Liver (tissue), 9 donors: ENCODE measurements around the gene SMARCC2. TPM values are rescaled to one million over a fixed set of nuclear protein-coding genes. Genes with fewer than 3 reads are reported as not detected.
"Not testable (repeated sequence)": the region's sequence is repeated elsewhere in the genome, so short reads cannot be mapped to it uniquely, and the experiment has no call there.

Experiments used
- DNase-seq: peaks from one replicate; pipeline ENCODE4 v3.0.0-alpha.2; 2017; ENCODE audit warnings: low spot score
- H3K27ac ChIP-seq, 2 donors: one replicate each; pipeline ENCODE4 v1.7.0; 2013; ENCODE audit warnings: inconsistent platforms in 2 of 2, low read length in 2 of 2, control low read depth in 1 of 2, low read depth in 1 of 2, mild to moderate bottlenecking in 1 of 2
- H3K27me3 ChIP-seq, 4 donors: one replicate each; pipeline versions ENCODE4 v1.6.1 to v1.7.0; 2013; ENCODE audit warnings: low read length in 3 of 4, inconsistent platforms in 1 of 4, mild to moderate bottlenecking in 1 of 4, moderate library complexity in 1 of 4; ENCODE audit not compliant: control insufficient read depth in 4 of 4, insufficient read depth in 4 of 4
- H3K36me3 ChIP-seq, 4 donors: one replicate each; pipeline versions ENCODE4 v1.6.1 to v1.7.0; 2013; ENCODE audit warnings: low read length in 3 of 4, mild to moderate bottlenecking in 3 of 4, low read depth in 1 of 4, moderate library complexity in 1 of 4; ENCODE audit not compliant: control insufficient read depth in 4 of 4, insufficient read depth in 3 of 4
- H3K4me1 ChIP-seq, 4 donors: one replicate each; pipeline versions ENCODE4 v1.6.1 to v1.7.0; 2013; ENCODE audit warnings: low read length in 3 of 4, mild to moderate bottlenecking in 3 of 4, moderate library complexity in 1 of 4; ENCODE audit not compliant: control insufficient read depth in 4 of 4, insufficient read depth in 4 of 4
- H3K4me3 ChIP-seq, 3 donors: one replicate each; pipeline versions ENCODE4 v1.6.1 to v1.7.0; 2013; ENCODE audit warnings: low read length in 3 of 3, control low read depth in 1 of 3, low read depth in 1 of 3, mild to moderate bottlenecking in 1 of 3
- H3K9ac ChIP-seq, 2 donors: one replicate each; pipeline ENCODE4 v1.7.0; 2013; ENCODE audit warnings: low read length in 2 of 2, mild to moderate bottlenecking in 2 of 2, moderate library complexity in 2 of 2, control low read depth in 1 of 2, low read depth in 1 of 2
- H3K9me3 ChIP-seq, 4 donors: one replicate each; pipeline versions ENCODE4 v1.6.1 to v1.7.0; 2013; ENCODE audit warnings: low read length in 3 of 4; ENCODE audit not compliant: control insufficient read depth in 4 of 4
- CTCF ChIP-seq: fragments of 150-350 bp; IDR thresholded peaks from 2 replicates; pipeline ENCODE4 v1.5.1; 2017; ENCODE audit warnings: improper control_type of control experiment, low read depth, low read length; ENCODE audit not compliant: missing input control
- EGR1 ChIP-seq, 2 donors: IDR thresholded peaks; 2 replicates each; pipeline ENCODE4 v1.6.1; 2016 to 2018; ENCODE audit warnings: antibody characterized with exemption in 2 of 2, low read depth in 2 of 2
- FOXA1 ChIP-seq: IDR thresholded peaks from 2 replicates; pipeline ENCODE4 v1.6.1; 2016; ENCODE audit warnings: antibody characterized with exemption
- FOXA2 ChIP-seq: IDR thresholded peaks from 2 replicates; pipeline ENCODE4 v1.6.1; 2016; ENCODE audit warnings: antibody characterized with exemption
- GABPA ChIP-seq, 2 donors: IDR thresholded peaks in 1 of 2; conservative IDR thresholded peaks in 1 of 2; 2 replicates each; pipeline ENCODE4 v1.6.1; 2016; ENCODE audit warnings: antibody characterized with exemption in 2 of 2, mild to moderate bottlenecking in 1 of 2, moderate library complexity in 1 of 2
- HNF4A ChIP-seq, 2 donors: conservative IDR thresholded peaks; 2 replicates each; pipeline ENCODE4 v1.6.1; 2016; ENCODE audit warnings: antibody characterized with exemption in 2 of 2, mild to moderate bottlenecking in 2 of 2
- HNF4G ChIP-seq: IDR thresholded peaks from 2 replicates; pipeline ENCODE4 v1.6.1; 2016; ENCODE audit warnings: antibody characterized with exemption
- JUND ChIP-seq, 2 donors: IDR thresholded peaks; 2 replicates each; pipeline ENCODE4 v1.6.1; 2016; ENCODE audit warnings: antibody characterized with exemption in 2 of 2
- MAX ChIP-seq: IDR thresholded peaks from 2 replicates; pipeline ENCODE4 v1.6.1; 2016; ENCODE audit warnings: antibody characterized with exemption
- NR2F2 ChIP-seq: IDR thresholded peaks from 2 replicates; pipeline ENCODE4 v1.6.1; 2016; ENCODE audit warnings: antibody characterized with exemption
- RAD21 ChIP-seq, 2 donors: IDR thresholded peaks; 2 replicates each; pipeline ENCODE4 v1.6.1; 2016; ENCODE audit warnings: antibody characterized with exemption in 2 of 2, mild to moderate bottlenecking in 2 of 2
- REST ChIP-seq: IDR thresholded peaks from 2 replicates; pipeline ENCODE4 v1.6.1; 2016; ENCODE audit warnings: antibody characterized with exemption, mild to moderate bottlenecking
- RXRA ChIP-seq, 2 donors: IDR thresholded peaks; 2 replicates each; pipeline ENCODE4 v1.6.1; 2017 to 2018; ENCODE audit warnings: antibody characterized with exemption in 2 of 2, mild to moderate bottlenecking in 1 of 2
- SP1 ChIP-seq: IDR thresholded peaks from 2 replicates; pipeline ENCODE4 v1.6.1; 2018; ENCODE audit warnings: antibody characterized with exemption, mild to moderate bottlenecking
- TAF1 ChIP-seq: conservative IDR thresholded peaks from 2 replicates; pipeline ENCODE4 v1.6.1; 2016; ENCODE audit warnings: antibody characterized with exemption, mild to moderate bottlenecking
- YY1 ChIP-seq: IDR thresholded peaks from 2 replicates; pipeline ENCODE4 v1.6.1; 2016; ENCODE audit warnings: antibody characterized with exemption, mild to moderate bottlenecking
- ZBTB33 ChIP-seq: IDR thresholded peaks from 2 replicates; pipeline ENCODE4 v1.6.1; 2016; ENCODE audit warnings: antibody characterized with exemption
- WGBS: extraction: QIAGEN DNeasy Blood & Tissue Kit; methylation state at CpG from one replicate; pipeline ENCODE4 v1.1.7; 2013; 5-methylcytosine and 5-hydroxymethylcytosine counted together
- polyA plus RNA-seq, 2 donors: library from polyadenylated mRNA; stranded (reverse) in 1 of 2; unstranded in 1 of 2; fragments of 200-250 nt in 1 of 2; fragments of >200 nt in 1 of 2; fragmentation: Nextera tagmentation in 1 of 2; extraction: Ambion mirVana in 1 of 2; gene quantifications; one replicate each; pipeline versions ENCODE4 v1.2.1 to v1.2.3, GENCODE V29; 2013 to 2015
- total RNA-seq, 2 donors: library from RNA; depleted of rRNA; stranded (reverse); fragments of >200 nt; gene quantifications; one replicate each; pipeline ENCODE4 v1.2.3, GENCODE V29; 2014
- TF ChIP-seq, protein P1 (sequence below): IDR thresholded peaks from 2 replicates; pipeline ENCODE4 v1.6.1; 2016; ENCODE audit warnings: antibody characterized with exemption
- donor health status: healthy.
- donor health status: healthy.
- donor health status: healthy.
- donor health status: healthy.
- donor health status: healthy.

The SMARCC2 gene
- total and polyA plus RNA-seq, 4 donors, result 12.8 to 24.8 (median 22.5) TPM

GRCh38 chr12:56117082-56117706 lies 72.1 kb downstream of the SMARCC2 start:
- Histone ChIP-seq H3K36me3 (peaks cover 0 to 13% (median 6%) of the 10 kb centered on the region in 4 donors), H3K27ac (peak overlapping the region; percentile 93 to 96), H3K4me3 (peak overlapping the region; percentile 49 to 97 (median 95)), H3K4me1 (peaks cover 29 to 47% (median 37%) of the 10 kb centered on the region in 4 donors), H3K9ac (peak overlapping the region; percentile 69 to 98)
- DNase-seq, H3K9me3 ChIP-seq, H3K27me3 ChIP-seq: not testable (repeated sequence)
- 3% methylated on average over 12 of the region's 16 CpGs for WGBS

DNA sequence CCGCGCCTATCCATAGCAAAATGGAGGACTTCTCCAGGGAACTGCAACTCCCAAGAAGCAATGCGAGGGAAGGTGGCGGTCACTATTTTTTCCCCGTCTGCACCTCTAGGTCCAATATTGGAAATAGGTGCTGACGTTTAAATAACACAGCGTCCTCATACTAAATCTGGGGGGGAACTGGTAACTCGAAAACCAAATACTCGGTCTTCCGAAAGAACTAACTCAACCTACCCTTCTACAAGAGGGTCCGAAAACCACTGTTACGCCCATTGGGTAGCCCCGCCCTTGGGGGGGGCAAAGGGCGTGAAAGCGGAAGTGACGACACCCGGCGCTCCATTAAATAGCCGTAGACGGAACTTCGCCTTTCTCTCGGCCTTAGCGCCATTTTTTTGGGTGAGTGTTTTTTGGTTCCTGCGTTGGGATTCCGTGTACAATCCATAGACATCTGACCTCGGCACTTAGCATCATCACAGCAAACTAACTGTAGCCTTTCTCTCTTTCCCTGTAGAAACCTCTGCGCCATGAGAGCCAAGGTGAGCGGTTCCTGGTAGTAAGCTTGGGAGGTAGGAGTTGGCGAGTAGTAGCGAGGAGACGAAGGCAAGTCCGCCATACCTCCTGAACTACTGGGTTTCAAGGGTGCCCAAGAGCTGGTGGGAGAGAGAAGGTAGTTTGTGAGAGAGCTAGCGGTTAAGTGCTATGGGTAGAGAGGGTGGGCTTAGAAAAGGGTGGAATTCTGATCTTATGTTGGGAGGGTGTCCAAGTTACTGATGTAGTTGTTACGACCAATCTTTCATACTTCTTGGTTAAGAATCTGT lies 72.8 kb downstream of the SMARCC2 start, which contains the start of gene RPL41:
Gene RPL41 (plus strand): TSS at position 367 of the 815 bp plus-strand sequence.
- DNase-seq, result peak; percentile 98
- WGBS, result under 1% methylated on average over 34 of the region's 34 CpGs
- Histone ChIP-seq H3K4me1 (peaks cover 22 to 40% (median 30%) of the 10 kb centered on the region in 4 donors), H3K36me3 (peaks cover 3 to 19% (median 11%) of the 10 kb centered on the region in 4 donors), H3K9me3 (no peaks in the 10 kb centered on the region), H3K4me3 (peak within 1 kb of the TSS; percentile 49 to 97 (median 95)), H3K27me3 (no peaks in the 10 kb centered on the region), H3K9ac (peak within 1 kb of the TSS; percentile 69 to 98), H3K27ac (peak within 1 kb of the TSS; percentile 93 to 96)
- TF ChIP-seq RXRA (IDR thresholded peaks at IDR 0.05), result peak; percentile 4 to 35
- TF ChIP-seq MAX, result peak; percentile 49
- peak; percentile 92 for TF ChIP-seq TAF1
- peak; percentile 21 to 49 for TF ChIP-seq EGR1 (IDR thresholded peaks at IDR 0.05; ENCODE audit: low read depth in 2 of 2)
- TF ChIP-seq, protein P1, sequence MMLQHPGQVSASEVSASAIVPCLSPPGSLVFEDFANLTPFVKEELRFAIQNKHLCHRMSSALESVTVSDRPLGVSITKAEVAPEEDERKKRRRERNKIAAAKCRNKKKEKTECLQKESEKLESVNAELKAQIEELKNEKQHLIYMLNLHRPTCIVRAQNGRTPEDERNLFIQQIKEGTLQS, result peak; percentile 66
- TF ChIP-seq CTCF, result no peak
- peak; percentile 95 for TF ChIP-seq REST
- TF ChIP-seq NR2F2, result peak; percentile 60
- TF ChIP-seq FOXA2, result no peak
- TF ChIP-seq YY1, result peak; percentile 98
- peak; percentile 49 for TF ChIP-seq ZBTB33
- peak; percentile 96 for TF ChIP-seq GABPA (IDR thresholded peaks at IDR 0.05 in 1 of 2, conservative IDR thresholded peaks at IDR 0.05 in 1 of 2)
- peak; percentile 52 to 61 for TF ChIP-seq HNF4A (conservative IDR thresholded peaks at IDR 0.05)
- peak in 1 of 2 donors; percentile 33 for TF ChIP-seq RAD21 (IDR thresholded peaks at IDR 0.05)
- peak; percentile 28 for TF ChIP-seq FOXA1
- TF ChIP-seq HNF4G, result no peak
- peak; percentile 41 to 55 for TF ChIP-seq JUND (IDR thresholded peaks at IDR 0.05)
- TF ChIP-seq SP1, result peak; percentile 69
